Type B pancreatic cell (in vitro differentiated cells): ENCODE measurements around the gene NDUFS2. TPM values are rescaled to one million over a fixed set of nuclear protein-coding genes. Genes with fewer than 3 reads are reported as not detected.
A peak's percentile ranks its signal among the peaks of the same experiment; 100 is the strongest.

Experiments used
- DNase-seq: peaks from one replicate; pipeline ENCODE4 v3.0.0; 2021; ENCODE audit warnings: mixed read lengths; ENCODE audit not compliant: unreplicated experiment; ENCODE audit errors: extremely low spot score
- H3K27ac Mint-ChIP-seq: 2 replicates; pipeline ENCODE4 v1.8.0; 2021; ENCODE audit warnings: mild to moderate bottlenecking, mixed read lengths
- H3K27me3 Mint-ChIP-seq: 2 replicates; pipeline ENCODE4 v1.8.0; 2021; ENCODE audit warnings: mixed read lengths
- H3K36me3 Mint-ChIP-seq: 2 replicates; pipeline ENCODE4 v1.8.0; 2021; ENCODE audit warnings: mixed read lengths
- H3K4me1 Mint-ChIP-seq: one replicate; pipeline ENCODE4 v1.8.0; 2021; ENCODE audit warnings: mixed read lengths; ENCODE audit not compliant: unreplicated experiment
- H3K4me3 Mint-ChIP-seq: 2 replicates; pipeline ENCODE4 v1.8.0; 2021; ENCODE audit warnings: mild to moderate bottlenecking, mixed read lengths
- H3K9me3 Mint-ChIP-seq: 2 replicates; pipeline ENCODE4 v1.8.0; 2021; ENCODE audit warnings: mixed read lengths
- total RNA-seq: library from RNA; stranded (reverse); gene quantifications from 2 replicates; pipeline ENCODE4 v1.2.1, GENCODE V29; 2021; ENCODE audit warnings: low replicate concordance
- TF ChIP-seq, protein P1 (sequence below): fragments of 200-600 bp; sonication (generic); conservative IDR thresholded peaks from 2 replicates; pipeline ENCODE4 v1.5.0; 2021; ENCODE audit warnings: antibody characterized with exemption, mild to moderate bottlenecking

NDUFS2 gene
- total RNA-seq, 1 donor from 2014 or later: 93.1 TPM

GRCh38 chr1:161229896-161230295, 27.7 kb downstream of the NDUFS2 start:
- H3K4me1 Mint-ChIP-seq: peaks cover 25% of the 10 kb centered on the region
- H3K36me3 Mint-ChIP-seq: peaks cover 4% of the 10 kb centered on the region
- TF ChIP-seq, protein P1, sequence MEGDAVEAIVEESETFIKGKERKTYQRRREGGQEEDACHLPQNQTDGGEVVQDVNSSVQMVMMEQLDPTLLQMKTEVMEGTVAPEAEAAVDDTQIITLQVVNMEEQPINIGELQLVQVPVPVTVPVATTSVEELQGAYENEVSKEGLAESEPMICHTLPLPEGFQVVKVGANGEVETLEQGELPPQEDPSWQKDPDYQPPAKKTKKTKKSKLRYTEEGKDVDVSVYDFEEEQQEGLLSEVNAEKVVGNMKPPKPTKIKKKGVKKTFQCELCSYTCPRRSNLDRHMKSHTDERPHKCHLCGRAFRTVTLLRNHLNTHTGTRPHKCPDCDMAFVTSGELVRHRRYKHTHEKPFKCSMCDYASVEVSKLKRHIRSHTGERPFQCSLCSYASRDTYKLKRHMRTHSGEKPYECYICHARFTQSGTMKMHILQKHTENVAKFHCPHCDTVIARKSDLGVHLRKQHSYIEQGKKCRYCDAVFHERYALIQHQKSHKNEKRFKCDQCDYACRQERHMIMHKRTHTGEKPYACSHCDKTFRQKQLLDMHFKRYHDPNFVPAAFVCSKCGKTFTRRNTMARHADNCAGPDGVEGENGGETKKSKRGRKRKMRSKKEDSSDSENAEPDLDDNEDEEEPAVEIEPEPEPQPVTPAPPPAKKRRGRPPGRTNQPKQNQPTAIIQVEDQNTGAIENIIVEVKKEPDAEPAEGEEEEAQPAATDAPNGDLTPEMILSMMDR: peak; percentile 42
- no peaks in the 10 kb centered on the region for H3K27me3 Mint-ChIP-seq
- no peak overlapping the region for H3K27ac Mint-ChIP-seq
- no peak for DNase-seq
- no peak overlapping the region for H3K4me3 Mint-ChIP-seq
- no peaks in the 10 kb centered on the region for H3K9me3 Mint-ChIP-seq

DNA sequence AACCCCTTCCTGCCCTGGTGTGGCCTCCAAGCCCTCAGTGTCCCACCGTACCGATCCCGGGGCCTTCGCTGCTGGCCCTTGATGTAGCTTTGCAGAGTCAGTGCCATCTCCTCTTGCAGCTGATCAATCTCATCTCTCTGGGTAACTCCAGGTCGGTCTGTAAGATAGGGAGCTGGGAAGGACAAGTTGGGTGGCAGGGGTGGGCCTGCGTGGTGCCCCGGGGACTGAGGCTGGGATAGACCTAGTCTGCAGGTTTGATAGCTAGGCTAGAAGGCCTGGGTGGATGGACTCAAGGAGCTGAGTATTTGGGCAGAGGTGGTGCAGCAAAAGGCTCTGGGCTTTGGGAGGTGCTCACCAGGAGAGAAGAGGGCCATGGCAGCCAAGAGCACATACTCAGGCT, 28.6 kb downstream of the NDUFS2 start:
- TF ChIP-seq, protein P1: no peak
- Mint-ChIP-seq H3K4me1 (peaks cover 19% of the 10 kb centered on the region), H3K36me3 (peaks cover 4% of the 10 kb centered on the region), H3K9me3 (no peaks in the 10 kb centered on the region), H3K4me3 (no peak overlapping the region), H3K27me3 (no peaks in the 10 kb centered on the region), H3K27ac (no peak overlapping the region)
- DNase-seq: no peak

DNA sequence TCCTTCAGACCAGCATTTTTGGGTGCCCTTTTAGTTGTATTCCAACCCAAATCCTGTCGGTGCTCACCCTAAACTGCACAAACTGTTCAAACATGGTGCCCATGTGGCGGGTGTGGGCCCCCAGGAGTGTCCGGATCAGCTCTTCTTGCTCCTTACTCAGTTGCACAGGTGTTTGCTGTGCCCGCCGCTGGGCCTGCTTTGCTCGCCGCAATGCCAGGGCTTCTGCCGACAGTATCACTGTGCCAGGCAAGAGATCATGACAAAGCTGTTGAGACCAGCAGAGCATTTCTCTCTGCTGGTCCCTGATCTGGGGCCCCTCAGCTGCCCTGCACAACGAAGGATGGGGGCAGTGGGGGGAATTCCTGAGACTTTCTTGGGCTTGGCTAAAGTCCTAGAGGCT, 30.9 kb downstream of the NDUFS2 start:
- Mint-ChIP-seq H3K4me1 (peaks cover under 1% of the 10 kb centered on the region), H3K9me3 (no peaks in the 10 kb centered on the region), H3K4me3 (no peak overlapping the region), H3K27me3 (no peaks in the 10 kb centered on the region), H3K36me3 (no peaks in the 10 kb centered on the region), H3K27ac (no peak overlapping the region)
- TF ChIP-seq, protein P1: no peak
- DNase-seq: no peak

- no peak for DNase-seq
- TF ChIP-seq, protein P1: no peak
- Mint-ChIP-seq H3K4me1 (no peaks in the 10 kb centered on the region), H3K4me3 (no peak overlapping the region), H3K9me3 (no peaks in the 10 kb centered on the region), H3K27ac (no peak overlapping the region), H3K27me3 (peaks cover 3% of the 10 kb centered on the region), H3K36me3 (no peaks in the 10 kb centered on the region)
These were observed 34.0 kb downstream of the NDUFS2 start for GRCh38 chr1:161235957-161236775.

GRCh38 chr1:161238039-161238473, 35.9 kb downstream of the NDUFS2 start, which contains the start of gene NR1I3:
NR1I3 (minus strand) TSS chr1:161238203; CDS start chr1:161236565, 1,638 bp downstream.
- Mint-ChIP-seq H3K27ac (no peak within 1 kb of the TSS), H3K4me1 (no peaks in the 10 kb centered on the region), H3K9me3 (no peaks in the 10 kb centered on the region), H3K36me3 (no peaks in the 10 kb centered on the region), H3K27me3 (peaks cover 12% of the 10 kb centered on the region), H3K4me3 (no peak within 1 kb of the TSS)
- TF ChIP-seq, protein P1: no peak
- DNase-seq: no peak
